ENCODE data around the gene PRCC. TPM values are rescaled to one million over a fixed set of nuclear protein-coding genes. Genes with fewer than 3 reads are reported as not detected.

The PRCC gene
- total RNA-seq, 4 donors from 2014 or later, result 22.7 to 71.9 (median 29.1) TPM

DNA sequence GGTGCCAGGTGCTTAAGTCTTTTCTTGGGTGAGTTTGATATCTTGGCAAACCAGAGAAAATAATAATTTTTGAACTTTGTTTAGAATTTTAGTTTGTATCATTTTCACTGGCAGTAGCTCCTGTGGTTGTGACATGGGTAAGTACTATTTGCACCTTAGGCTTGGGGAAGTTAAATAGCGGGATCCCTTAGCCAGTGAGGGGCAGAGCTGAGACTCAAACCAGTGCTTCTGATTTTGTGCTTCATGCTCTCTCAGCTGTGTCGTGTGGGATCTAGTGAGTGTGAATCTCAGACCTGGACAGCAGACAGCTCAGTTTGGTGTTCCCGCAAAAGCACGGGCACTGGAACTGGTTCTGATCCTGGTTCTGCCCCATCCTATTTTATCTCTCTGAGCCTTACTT, 9.6 kb downstream of the PRCC start:
- H3K4me3 ChIP-seq, result no peak overlapping the region

DNA sequence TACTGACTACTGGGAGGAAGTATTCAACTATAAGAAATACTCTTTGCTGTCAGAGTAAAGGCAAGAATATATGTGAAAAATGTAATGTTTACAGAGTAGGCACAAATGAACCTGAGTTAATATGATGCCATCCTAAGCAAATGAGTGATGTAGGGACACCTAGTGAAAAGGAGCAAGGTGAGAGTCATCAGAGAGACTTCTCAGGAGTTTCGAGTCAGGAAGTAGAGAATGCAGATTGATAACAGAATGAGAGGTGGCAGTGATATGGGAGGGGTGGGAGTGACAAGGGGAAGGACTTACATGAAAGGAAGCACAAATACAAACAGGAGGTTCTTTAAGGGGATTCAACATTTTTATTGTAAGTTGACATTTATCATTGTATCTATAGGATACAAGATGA, 10.2 kb downstream of the PRCC start:
- Histone ChIP-seq H3K27ac (no peak overlapping the region), H3K27me3 (no peaks in the 10 kb centered on the region), H3K4me1 (no peaks in the 10 kb centered on the region), H3K9me3 (no peaks in the 10 kb centered on the region), H3K4me3 (no peak overlapping the region), H3K36me3 (no peaks in the 10 kb centered on the region)
- intact Hi-C loops (cut with DNase I; ENCODE audit: low total_unique reads), result no loop called here
- TF ChIP-seq, protein P1, sequence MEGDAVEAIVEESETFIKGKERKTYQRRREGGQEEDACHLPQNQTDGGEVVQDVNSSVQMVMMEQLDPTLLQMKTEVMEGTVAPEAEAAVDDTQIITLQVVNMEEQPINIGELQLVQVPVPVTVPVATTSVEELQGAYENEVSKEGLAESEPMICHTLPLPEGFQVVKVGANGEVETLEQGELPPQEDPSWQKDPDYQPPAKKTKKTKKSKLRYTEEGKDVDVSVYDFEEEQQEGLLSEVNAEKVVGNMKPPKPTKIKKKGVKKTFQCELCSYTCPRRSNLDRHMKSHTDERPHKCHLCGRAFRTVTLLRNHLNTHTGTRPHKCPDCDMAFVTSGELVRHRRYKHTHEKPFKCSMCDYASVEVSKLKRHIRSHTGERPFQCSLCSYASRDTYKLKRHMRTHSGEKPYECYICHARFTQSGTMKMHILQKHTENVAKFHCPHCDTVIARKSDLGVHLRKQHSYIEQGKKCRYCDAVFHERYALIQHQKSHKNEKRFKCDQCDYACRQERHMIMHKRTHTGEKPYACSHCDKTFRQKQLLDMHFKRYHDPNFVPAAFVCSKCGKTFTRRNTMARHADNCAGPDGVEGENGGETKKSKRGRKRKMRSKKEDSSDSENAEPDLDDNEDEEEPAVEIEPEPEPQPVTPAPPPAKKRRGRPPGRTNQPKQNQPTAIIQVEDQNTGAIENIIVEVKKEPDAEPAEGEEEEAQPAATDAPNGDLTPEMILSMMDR (IDR thresholded peaks at IDR 0.05), result no peak
- TF ChIP-seq POLR2A (IDR thresholded peaks at IDR 0.05), result no peak
- no peak for DNase-seq

More for the DNA sequence above, 9.6 kb downstream of the PRCC start:
- Histone ChIP-seq H3K27ac (no peak overlapping the region), H3K9me3 (no peaks in the 10 kb centered on the region), H3K27me3 (no peaks in the 10 kb centered on the region), H3K36me3 (no peaks in the 10 kb centered on the region), H3K4me1 (no peaks in the 10 kb centered on the region)
- no peak for DNase-seq
- TF ChIP-seq POLR2A (IDR thresholded peaks at IDR 0.05), result no peak
- TF ChIP-seq, protein P1 (IDR thresholded peaks at IDR 0.05), result no peak
- intact Hi-C loops (cut with DNase I; ENCODE audit: low total_unique reads), result no loop called here

DNA sequence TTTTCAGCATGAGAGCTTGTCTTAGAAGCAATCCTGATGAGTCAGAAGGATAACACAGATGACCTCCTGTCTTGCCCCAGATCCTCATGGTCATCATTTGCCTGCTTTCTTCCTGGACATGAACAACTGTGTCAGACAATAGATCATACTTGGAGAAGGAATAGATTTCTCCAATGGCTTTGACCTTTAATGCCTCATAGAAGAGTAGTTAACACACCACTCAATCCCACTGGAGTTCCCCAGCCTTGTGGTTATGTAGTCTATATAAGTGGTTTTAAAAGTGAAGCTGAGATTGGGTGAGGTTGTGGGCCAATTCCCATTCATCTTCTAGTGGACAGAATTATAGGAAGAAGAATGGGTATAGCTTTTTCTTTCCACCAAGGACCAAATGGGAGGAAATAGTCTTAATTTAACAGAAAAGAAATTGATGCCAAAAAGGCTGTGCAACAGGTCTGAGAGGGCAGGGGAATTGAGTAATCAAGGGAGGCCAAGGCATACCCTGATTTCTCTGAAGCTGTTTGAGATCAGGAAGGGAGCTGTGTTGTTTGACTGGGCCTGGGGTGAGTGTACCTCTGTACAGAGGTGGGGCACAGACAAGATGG, 14.4 kb downstream of the PRCC start:
- DNase-seq, result no peak
- Histone ChIP-seq H3K9me3 (no peaks in the 10 kb centered on the region), H3K4me1 (no peaks in the 10 kb centered on the region), H3K27ac (no peak overlapping the region), H3K27me3 (no peaks in the 10 kb centered on the region), H3K36me3 (no peaks in the 10 kb centered on the region), H3K4me3 (no peak overlapping the region)
- TF ChIP-seq, protein P1 (IDR thresholded peaks at IDR 0.05), result no peak
- no peak for TF ChIP-seq POLR2A (IDR thresholded peaks at IDR 0.05)
- intact Hi-C loops (cut with DNase I; ENCODE audit: low total_unique reads), result no loop called here

DNA sequence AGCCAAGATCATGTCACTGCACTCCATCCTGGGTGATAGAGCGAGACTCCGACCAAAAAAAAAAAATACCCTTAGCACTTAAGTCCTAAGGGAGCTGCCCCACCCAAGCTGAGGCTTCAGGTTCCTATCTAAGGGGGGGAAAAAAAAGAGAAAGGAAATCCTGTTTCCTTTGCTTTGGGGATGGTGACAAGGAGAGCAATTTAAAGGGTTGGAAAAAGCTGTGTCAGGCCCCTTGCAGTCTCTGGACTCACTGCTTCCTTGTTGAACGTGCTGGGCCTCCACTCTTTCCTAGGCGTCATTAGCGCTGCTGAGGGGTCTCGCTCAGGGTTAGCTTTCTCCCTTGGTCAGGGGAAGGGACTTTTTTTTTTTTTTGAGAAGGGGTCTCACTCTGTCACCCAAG, 18.1 kb downstream of the PRCC start:
- Histone ChIP-seq H3K9me3 (no peaks in the 10 kb centered on the region), H3K4me3 (no peak overlapping the region), H3K27me3 (no peaks in the 10 kb centered on the region), H3K36me3 (no peaks in the 10 kb centered on the region), H3K27ac (no peak overlapping the region), H3K4me1 (no peaks in the 10 kb centered on the region)
- DNase-seq, result no peak
- intact Hi-C loops (cut with DNase I; ENCODE audit: low total_unique reads), result no loop called here
- TF ChIP-seq, protein P1 (IDR thresholded peaks at IDR 0.05), result no peak
- TF ChIP-seq POLR2A (IDR thresholded peaks at IDR 0.05), result no peak

DNA sequence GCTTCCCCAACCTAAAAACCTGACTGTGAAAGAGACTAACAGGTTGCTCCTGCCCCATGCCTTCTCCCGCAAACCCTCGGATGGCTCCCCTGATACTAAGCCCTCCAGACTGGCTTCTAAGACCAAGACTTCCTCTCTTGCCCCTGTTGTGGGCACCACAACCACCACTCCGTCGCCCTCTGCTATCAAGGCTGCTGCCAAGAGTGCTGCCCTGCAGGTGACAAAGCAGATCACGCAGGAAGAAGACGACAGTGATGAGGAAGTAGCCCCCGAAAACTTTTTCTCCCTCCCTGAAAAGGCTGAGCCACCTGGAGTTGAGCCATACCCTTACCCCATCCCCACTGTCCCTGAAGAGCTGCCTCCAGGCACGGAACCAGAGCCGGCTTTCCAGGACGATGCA, 19.3 kb downstream of the PRCC start:
- intact Hi-C loops (cut with DNase I; ENCODE audit: low total_unique reads), result no loop called here
- no peak for TF ChIP-seq POLR2A (IDR thresholded peaks at IDR 0.05)
- TF ChIP-seq, protein P1 (IDR thresholded peaks at IDR 0.05), result no peak

More for the DNA sequence above, 19.3 kb downstream of the PRCC start:
- Histone ChIP-seq H3K27ac (no peak overlapping the region), H3K4me1 (no peaks in the 10 kb centered on the region), H3K4me3 (no peak overlapping the region), H3K27me3 (no peaks in the 10 kb centered on the region), H3K36me3 (no peaks in the 10 kb centered on the region), H3K9me3 (no peaks in the 10 kb centered on the region)
- DNase-seq, result no peak

Data from uterus (tissue), 4 donors.